NCI-H2081 treated with DMSO at 0.1 percent for 48 hours (cell line): ENCODE data around the gene MYOD1.

Source experiments
- DNase-seq: peaks from one replicate; lab custom pipeline; 2025; lab: John Stamatoyannopoulos, UW

Gene MYOD1

DNA sequence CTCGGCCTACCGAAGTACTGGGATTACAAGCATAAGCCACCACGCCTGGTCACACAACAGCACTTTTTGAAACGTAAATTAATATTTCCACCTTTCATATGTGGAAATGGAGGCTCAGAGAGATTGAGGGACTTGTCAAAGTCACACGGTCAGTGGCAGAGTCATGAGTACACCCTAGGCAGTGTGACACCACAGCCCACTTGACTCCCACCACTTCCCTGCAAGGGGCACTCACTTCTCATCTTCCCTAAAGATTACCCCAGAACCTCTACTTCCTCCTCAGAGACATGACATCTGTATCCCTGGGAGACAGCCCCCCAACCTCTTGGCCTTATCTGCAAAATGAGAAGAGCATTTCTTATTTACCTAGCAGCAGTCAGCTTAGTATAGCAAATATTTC, 16.5 kb upstream of the MYOD1 start:
- DNase-seq = no peak

DNA sequence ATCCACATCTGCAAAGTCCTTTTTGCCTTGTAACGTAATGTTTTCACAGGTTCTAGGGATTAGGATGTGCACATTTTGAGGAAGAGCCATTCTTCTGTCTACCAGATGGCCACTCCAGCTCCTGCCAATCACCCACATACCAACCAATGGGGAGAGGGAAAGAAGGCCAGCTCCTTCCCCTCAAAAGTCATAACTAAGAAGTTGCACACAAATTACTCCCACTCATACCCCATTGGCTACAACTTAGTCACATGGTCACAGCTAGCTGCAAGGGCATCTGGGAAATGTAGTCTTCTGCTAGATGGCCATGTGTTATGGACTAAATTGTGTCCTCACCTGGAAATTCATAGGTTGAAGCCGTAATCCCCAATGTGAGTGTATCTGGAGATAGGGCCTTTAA, 15.4 kb upstream of the MYOD1 start:
- DNase-seq = no peak

DNA sequence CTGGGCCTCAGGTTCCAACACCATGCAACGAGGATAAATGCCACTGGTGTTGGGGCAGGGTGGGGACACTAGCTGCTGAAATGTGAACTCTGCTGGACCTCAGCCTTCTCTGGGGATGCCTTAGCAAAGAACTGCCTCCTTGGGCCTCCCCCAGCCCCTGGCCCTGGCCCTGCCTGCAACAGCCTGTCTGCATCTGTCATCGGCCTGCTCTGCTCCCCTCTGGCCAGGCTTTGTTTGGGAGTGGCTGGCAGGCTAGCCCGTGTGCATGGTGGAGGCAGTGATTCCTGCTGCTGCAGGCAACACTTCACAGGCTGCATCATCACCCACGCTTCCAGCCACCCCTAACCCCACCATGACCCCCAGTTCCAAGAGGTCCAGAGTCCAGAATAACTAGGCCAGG, 11.5 kb upstream of the MYOD1 start:
- no peak for DNase-seq

DNA sequence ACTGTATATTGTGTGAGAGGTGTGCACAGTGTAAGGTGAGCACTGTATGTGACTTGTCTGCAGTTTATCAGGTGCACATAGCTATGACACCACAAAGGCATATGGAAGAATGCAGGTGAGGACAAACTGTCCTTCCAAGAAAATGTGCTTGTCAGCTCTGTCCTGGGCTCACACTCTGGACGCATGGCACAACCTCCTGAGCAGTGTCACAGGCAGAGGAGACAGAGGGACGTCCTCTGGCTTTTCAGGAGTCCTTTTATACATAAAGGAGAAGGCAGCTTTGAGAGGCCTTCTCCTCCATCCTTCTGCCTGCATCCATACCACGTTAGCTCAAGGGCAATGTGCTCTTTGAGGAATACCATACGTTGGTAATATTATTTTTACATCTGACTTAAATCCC, 7.5 kb upstream of the MYOD1 start:
- no peak for DNase-seq

DNA sequence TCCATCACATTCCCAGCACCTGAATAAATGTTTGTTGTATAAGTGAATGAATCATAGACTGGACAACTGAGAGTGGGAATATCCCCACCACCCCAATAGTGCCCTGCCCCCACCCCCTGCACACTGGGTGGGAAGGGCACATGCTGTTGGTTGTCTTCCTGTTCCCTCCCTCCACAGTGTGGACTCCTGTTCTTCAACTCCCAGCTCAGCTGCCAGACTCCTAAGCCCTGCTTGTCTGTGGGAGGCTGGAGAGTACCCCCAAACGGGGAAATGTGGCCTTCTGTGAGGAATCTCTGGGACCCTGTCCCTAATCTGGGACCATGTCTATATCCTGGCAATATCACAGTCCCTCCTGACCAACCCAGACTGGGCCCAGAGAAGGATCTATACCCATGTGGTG, 5.5 kb upstream of the MYOD1 start:
- no peak for DNase-seq

DNA sequence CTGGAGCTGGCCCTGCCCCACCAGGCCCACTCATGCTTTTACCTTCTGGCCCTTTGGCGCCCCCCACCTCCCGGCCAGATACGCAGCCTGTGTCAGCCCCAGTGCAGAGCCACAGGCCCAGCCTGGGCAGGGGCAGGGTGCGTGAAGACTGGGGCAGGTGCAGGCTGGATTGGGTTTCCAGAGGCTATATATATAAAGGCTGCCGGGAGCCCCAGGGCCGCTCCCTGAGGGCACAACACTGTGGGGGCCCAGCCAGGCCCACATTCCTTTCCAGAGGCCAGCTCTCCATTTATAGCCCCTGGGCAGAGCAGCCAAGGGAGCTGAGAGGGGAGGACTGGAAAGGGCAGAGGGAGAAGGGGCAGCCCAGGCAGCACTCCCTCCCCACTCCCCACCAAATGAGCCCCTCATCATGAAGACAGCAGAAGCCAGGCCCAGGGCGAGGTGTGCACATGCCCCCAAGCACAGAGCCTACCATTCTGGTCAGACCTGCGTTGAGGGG, 5.0 kb upstream of the MYOD1 start:
- DNase-seq = no peak

DNA sequence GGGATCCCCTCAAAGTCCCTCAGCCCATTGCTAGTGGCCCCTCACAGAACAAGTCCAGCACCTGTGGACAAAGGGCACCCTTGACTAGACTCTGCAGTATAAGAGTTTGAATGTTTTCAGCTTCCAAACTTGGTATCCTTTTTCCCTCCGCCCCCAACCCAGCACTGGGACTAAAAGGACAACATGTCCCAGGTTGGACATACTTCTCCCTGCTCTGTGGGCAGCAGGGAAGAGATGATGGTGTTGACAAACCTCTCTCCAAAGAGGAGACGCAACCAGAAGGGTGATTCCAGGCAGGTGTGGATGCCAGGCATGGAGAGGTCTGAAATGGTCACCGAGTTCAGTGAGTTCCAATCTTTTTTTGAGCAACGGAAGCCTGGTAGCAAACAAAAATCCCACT, 4.5 kb upstream of the MYOD1 start:
- DNase-seq = no peak

DNA sequence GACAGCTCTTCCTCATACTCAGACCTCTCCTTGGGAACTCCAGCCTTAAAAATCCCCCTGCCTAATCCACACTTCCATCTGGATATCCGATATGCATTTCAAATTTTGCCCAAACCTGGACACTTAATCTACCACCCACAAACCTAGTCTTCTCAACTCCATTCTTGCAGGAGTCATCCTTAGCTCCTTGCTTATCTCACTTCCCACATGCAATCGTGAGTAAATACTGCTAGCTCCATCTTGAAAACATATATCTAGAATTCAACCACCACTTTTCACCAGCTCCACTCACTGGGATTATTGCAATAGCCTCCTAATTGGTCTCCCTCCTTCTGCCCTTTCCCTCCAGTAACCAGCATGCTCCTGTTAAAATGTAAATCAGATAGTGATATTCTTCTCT, 2.6 kb upstream of the MYOD1 start:
- no peak for DNase-seq

DNA sequence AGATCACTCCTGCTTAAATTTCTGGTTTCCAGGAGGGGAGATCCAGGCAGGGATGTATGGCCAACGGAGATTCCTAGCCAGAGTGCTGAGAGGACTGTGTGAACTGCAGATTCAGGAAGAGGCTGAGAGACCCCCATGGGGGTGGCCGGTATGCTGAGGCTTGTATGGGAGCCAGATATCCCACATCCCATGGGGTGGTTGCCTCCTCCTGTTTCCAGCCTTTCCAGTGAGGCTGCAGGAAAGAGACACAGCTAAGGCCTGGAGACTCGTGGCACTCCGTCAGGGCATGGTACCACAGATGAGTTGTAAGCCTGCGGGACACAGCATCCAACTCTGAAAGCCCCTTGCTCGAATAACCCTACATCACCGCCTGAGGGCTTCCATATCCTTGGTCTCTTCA, 1.4 kb upstream of the MYOD1 start:
- no peak for DNase-seq

DNA sequence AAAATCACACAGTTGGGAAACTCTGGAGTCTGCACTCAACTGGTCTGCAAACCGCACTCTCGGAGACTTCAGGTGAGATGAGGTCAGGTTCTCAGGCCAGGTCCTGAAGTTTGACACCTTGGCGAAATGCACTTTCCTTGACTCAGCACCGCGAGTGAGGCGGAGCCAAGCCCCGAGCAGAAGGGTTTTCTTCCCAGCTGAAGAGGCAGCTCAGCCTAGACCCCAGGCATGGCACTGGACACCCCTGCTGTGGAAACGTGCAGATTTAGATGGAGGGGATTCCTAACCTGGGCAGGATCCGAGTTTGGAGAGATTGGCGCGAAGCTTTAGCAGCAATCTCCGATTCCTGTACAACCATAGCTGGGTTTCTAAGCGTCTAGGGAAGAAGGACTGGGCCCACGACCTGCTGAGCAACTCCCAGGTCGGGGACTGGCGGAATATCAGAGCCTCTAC, 835 bp upstream of the MYOD1 start:
- DNase-seq = no peak

DNA sequence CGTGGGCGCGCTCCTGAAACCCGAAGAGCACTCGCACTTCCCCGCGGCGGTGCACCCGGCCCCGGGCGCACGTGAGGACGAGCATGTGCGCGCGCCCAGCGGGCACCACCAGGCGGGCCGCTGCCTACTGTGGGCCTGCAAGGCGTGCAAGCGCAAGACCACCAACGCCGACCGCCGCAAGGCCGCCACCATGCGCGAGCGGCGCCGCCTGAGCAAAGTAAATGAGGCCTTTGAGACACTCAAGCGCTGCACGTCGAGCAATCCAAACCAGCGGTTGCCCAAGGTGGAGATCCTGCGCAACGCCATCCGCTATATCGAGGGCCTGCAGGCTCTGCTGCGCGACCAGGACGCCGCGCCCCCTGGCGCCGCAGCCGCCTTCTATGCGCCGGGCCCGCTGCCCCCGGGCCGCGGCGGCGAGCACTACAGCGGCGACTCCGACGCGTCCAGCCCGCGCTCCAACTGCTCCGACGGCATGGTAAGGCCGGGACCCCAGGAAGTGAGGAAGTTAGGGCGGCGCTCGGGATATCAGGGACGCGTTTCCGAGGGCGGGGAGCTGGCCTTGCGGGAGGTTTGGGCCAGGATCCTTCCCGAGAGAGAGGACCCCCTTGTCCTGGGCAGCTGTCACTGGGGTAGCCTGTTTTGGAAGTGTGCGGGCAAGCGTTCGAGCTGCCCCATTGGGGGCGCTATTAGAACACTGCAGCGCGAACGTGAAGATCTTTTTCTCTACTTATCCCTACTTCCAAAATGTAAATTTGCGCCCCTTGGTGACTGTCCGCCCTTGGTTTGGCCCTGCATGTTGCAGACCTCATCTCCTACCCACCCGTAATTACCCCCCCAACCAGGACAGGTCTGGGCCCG, 796 bp downstream of the MYOD1 start:
- DNase-seq = no peak

DNA sequence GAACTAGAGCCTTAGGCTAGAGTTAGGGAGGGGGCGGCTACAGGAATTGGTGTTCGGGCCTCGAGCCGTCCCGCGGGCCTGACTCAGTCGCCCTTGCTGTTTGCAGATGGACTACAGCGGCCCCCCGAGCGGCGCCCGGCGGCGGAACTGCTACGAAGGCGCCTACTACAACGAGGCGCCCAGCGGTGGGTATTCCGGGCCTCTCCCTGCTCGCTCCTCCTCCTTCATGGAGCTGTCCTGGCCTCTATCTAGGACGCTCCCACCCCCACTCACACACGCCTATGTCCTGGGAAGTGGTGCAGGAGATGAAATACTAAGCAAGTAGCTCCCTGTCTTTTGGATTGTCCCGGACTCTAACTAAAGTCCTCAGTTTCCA, 1.4 kb downstream of the MYOD1 start:
- DNase-seq = no peak

DNA sequence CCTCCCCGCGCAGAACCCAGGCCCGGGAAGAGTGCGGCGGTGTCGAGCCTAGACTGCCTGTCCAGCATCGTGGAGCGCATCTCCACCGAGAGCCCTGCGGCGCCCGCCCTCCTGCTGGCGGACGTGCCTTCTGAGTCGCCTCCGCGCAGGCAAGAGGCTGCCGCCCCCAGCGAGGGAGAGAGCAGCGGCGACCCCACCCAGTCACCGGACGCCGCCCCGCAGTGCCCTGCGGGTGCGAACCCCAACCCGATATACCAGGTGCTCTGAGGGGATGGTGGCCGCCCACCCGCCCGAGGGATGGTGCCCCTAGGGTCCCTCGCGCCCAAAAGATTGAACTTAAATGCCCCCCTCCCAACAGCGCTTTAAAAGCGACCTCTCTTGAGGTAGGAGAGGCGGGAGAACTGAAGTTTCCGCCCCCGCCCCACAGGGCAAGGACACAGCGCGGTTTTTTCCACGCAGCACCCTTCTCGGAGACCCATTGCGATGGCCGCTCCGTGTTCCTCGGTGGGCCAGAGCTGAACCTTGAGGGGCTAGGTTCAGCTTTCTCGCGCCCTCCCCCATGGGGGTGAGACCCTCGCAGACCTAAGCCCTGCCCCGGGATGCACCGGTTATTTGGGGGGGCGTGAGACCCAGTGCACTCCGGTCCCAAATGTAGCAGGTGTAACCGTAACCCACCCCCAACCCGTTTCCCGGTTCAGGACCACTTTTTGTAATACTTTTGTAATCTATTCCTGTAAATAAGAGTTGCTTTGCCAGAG, 2.0 kb downstream of the MYOD1 start:
- DNase-seq = no peak

DNA sequence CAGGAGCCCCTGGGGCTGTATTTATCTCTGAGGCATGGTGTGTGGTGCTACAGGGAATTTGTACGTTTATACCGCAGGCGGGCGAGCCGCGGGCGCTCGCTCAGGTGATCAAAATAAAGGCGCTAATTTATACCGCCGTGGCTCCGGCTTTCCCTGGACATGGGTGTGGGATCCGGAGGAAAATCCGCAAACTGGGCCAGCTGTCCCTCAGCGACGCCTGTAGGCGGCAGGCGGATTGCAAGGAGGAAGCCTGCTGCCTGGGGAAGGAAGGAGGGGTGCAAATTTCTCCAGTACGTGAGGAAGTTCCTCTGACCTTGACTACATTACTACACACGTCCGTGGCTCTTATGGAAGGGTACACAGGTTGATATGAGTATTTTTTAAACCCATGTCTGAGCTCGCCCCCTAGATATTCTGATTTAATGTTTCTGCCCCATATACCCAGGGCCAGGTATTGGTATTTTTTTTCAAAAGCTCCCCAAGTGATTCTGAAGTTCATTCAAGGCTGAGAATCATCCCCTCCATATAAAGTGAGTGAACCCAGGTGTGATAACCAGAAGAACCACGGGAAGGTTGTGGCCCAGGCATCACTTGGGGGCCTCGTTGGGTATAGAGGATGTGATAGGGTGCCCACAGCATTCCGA, 2.8 kb downstream of the MYOD1 start:
- DNase-seq = no peak

DNA sequence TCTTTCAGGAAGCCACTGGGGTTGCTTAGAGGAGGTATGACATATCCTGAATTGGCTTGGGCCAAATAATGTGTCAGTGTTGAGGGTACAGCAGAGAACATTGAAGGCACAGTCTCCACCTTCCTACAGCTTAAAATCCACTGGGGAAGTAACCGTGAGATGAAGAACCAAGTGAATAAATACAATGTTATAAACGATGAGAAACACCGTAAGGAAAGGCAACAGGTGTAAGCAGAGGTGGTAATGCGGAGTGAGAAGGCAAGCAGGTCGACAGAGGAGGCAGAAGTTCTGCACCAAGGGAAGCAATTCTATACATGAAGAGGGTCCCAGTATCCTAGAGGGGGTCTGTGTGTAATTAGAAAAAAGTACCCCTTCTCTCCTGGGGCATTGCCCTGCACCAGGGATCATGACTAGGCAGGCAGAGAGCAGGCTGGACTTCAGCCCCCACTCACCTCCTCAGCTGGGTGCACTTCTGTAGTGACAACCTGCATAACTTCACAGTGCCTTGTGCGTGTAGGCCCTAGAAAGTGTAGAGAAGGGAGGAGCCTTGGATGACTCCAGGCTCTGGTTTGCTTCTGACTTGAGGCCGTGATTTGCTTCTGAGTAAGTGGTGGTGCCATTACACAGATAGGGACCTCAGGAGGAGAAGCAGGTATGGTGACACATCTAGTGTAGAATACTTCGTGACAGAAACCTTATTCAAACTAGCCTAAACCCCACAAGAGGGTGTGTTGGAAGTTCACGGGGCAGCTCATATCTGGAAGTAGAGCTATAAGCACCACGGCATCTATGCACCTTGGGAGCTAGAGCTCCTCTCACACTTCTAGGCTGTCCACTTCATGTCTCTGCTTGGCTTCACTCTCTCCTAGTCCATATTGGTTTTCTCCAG, 4.9 kb downstream of the MYOD1 start:
- DNase-seq = no peak

DNA sequence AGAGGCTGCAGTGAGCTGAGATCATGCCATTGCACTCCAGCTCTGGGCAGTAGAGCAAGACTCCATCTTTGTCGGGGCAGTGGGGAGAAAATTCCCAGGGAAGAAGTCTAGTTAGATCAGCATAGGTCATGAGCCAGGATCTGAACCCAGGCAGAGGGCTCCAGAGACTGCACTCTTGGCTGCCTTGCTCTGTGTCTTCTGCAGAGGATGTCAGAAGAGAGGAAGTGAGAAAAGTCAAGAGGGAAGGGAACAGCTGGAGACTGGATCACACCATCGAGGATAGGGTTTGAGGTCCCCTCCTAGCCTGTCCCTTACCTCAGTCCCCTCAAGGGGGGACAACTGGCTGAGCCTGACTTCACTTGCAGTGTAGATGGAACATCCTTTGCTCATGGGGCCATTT, 5.8 kb downstream of the MYOD1 start:
- DNase-seq = no peak

DNA sequence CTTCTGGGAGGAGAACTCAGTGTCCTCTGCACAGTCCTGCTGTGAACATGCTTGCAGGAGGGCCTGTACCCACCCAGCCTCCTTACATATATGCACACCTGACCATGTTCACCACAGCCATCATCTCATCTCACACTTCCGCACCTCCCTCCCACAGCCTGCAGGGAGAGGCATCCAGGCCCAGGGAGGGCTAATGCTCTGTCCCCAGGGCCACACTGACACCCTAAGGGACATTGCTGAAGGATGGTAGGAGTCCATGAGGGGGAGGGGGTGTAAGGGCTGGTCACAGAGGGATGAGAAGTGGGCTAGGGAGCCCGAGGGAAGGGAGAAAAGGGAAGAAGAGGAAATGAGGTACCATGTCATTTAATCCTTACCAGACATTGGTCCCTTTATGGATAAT, 10.8 kb downstream of the MYOD1 start:
- DNase-seq = no peak

DNA sequence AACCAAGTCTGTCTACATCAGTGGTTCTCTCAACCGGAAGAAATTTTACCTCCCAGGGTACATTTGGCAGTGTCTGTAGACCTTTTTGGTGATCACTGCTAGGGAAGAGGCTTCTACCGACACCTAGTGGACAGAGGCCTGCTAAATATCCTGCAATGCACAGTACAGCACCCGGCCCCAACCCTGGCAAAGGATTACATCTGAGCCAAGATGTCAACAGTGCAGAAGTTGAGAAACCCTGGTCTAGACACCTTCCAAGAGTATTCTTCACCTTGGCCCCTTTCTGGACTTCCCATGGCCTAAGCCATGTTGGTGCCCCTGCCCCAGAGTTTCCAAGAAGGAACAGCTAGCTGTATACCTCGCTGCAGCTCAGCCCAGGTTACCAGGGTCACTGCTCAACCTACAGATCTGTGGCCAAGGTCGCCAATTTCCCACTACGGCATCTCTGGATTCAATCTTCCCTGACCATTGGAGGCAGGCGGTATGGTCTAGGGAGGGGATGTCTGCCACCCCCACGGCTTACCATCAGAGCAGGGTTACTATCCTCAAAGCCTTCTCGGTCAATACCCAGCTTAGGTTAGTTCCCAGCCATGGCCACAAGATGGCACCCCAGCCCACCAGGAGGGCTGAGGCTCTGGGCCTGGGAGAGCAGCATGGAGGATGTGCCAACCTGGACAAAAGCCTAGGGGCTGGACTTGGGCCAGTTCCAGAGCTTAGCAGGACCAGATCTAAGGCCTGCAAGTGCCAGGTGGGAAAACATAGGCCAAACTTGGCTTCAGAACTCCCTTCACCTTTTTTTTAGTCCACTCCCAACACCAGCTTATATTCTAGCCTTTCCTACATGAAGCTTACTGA, 11.5 kb downstream of the MYOD1 start:
- peak; percentile 73 for DNase-seq

DNA sequence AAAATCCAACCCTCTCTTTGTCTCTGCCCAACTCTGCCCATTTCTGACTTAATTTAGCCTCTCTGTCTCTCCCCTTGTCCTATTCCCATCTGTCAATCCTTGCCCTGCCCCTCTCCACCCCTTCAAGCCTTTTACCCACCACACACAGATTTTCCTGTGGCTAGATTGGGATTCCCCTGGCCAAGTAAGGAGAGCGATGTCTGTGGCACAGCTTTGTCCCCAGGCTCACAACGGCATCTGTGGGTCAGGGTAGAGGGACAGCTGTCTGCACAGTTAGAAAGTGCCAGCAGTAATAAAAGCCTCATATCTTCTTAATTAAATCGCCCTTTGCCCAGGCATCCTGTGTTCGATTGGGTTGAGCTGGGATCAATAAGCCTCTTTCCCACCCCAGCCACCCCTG, 13.9 kb downstream of the MYOD1 start:
- DNase-seq = no peak

DNA sequence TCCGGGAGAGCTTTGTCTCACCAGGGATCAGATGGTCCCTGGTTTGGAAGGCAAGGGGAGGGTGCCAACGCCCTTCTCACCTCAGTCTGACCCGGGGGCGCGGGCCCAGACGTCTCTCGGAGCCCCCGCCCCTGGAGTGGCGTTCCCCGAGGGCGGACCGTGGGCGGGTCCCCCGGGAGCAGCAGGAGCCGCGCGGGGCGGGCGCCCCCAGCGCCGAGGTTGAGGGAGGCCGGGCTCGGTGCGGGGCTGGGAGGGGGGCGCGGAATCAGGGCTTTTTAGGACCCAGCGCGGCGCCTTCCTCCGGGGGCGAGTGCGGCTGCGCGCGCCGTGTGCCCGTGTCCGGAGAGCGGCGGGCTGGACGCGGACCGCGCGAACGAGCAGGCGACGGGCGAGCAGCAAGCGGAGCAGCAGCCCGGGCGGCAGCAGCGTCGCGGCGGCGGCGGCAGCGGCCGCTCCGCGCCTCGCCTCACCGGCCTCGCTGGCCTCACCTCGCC, 15.1 kb downstream of the MYOD1 start, which contains the start of gene KCNC1:
Gene KCNC1, plus strand, starts transcription at position 364 of the 494 bp plus-strand sequence. CDS start 1,222 bp downstream, outside the sequence.
- DNase-seq = no peak
